Brain microvascular endothelial cell (primary cell): ENCODE results near the gene HIP1.

Experiments
- DNase-seq: peaks from one replicate; pipeline ENCODE4 v3.0.0-alpha.2; 2020
- H3K27ac ChIP-seq: fragments of 250-450 bp; sonication (Bioruptor Pico); 2 replicates; pipeline ENCODE4 v1.5.1; 2020; ENCODE audit warnings: mild to moderate bottlenecking, moderate library complexity
- H3K27me3 ChIP-seq: fragments of 250-450 bp; sonication (Bioruptor Pico); replicated peaks from 2 replicates; pipeline ENCODE4 v1.5.1; 2020; ENCODE audit warnings: mild to moderate bottlenecking
- H3K36me3 ChIP-seq: fragments of 250-450 bp; sonication (Bioruptor Pico); replicated peaks from 2 replicates; pipeline ENCODE4 v1.5.1; 2020; ENCODE audit warnings: mild to moderate bottlenecking
- H3K4me3 ChIP-seq: 2 replicates; pipeline ENCODE4 v1.5.1; 2011; ENCODE audit warnings: low read depth, mild to moderate bottlenecking, control low read depth, low read length, moderate library complexity
- CTCF ChIP-seq: IDR thresholded peaks from 2 replicates; pipeline ENCODE4 v1.5.1; 2011; ENCODE audit warnings: low read depth, mild to moderate bottlenecking, moderate library complexity, low read length, control low read depth, inconsistent platforms; ENCODE audit errors: missing control alignments
- in situ Hi-C: cut with HindIII; loops from 2 replicates; pipeline ENCODE4 v1.10.0; 2017; ENCODE audit warnings: low sequenced_read_pairs, low pct_ligation_motif_present

Gene HIP1

GRCh38 chr7:75658369-75658768, 80.4 kb downstream of the HIP1 start:
- Histone ChIP-seq H3K4me3 (no peak overlapping the region), H3K27ac (no peak overlapping the region), H3K27me3 (no peaks in the 10 kb centered on the region), H3K36me3 (no peaks in the 10 kb centered on the region)
- in situ Hi-C loops, result no loop called here
- no peak for DNase-seq
- TF ChIP-seq CTCF, result no peak

GRCh38 chr7:75657866-75658265, 80.9 kb downstream of the HIP1 start:
- Histone ChIP-seq H3K36me3 (no peaks in the 10 kb centered on the region), H3K27me3 (no peaks in the 10 kb centered on the region), H3K27ac (no peak overlapping the region), H3K4me3 (no peak overlapping the region)
- in situ Hi-C loops, result no loop called here
- DNase-seq, result no peak
- TF ChIP-seq CTCF, result no peak

- Histone ChIP-seq H3K36me3 (no peaks in the 10 kb centered on the region), H3K4me3 (no peak overlapping the region), H3K27ac (no peak overlapping the region), H3K27me3 (no peaks in the 10 kb centered on the region)
- no peak for DNase-seq
- in situ Hi-C loops, result no loop called here
- no peak for TF ChIP-seq CTCF
Observed at GRCh38 chr7:75656740-75657139, 82.0 kb downstream of the HIP1 start.

DNA sequence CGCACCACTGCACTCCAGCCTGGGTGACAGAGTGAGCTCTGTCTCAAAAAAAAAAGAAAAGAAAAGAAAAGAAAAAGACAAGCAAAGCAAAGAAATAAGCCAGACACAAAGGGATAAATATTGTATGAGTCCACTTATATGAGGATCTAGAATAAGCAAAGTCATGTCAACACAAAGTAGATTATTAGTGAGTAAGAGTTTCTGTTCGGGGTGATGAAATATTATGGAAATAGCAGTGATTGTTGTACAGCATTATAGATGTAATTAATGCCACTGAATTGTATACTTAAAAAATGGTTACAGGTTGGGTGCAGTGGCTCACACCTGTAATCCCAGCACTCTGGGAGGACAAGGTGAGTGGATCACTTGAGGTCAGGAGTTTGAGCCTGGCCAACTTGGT, 83.2 kb downstream of the HIP1 start:
- TF ChIP-seq CTCF, result no peak
- in situ Hi-C loops, result no loop called here
- Histone ChIP-seq H3K36me3 (no peaks in the 10 kb centered on the region), H3K4me3 (no peak overlapping the region), H3K27me3 (no peaks in the 10 kb centered on the region), H3K27ac (no peak overlapping the region)
- DNase-seq, result no peak

- no peak overlapping the region for H3K27ac ChIP-seq
- in situ Hi-C loops, result no loop called here
Observed at GRCh38 chr7:75654855-75655254, 83.9 kb downstream of the HIP1 start.

More at GRCh38 chr7:75654855-75655254, 83.9 kb downstream of the HIP1 start:
- no peak for TF ChIP-seq CTCF
- Histone ChIP-seq H3K4me3 (no peak overlapping the region), H3K36me3 (no peaks in the 10 kb centered on the region), H3K27me3 (no peaks in the 10 kb centered on the region)
- no peak for DNase-seq
